ENCODE results near the gene CNTNAP2.

The CNTNAP2 gene

GRCh38 chr7:148104136-148104716, 1987.6 kb downstream of the CNTNAP2 start:
- DNase-seq (ENCODE audit: low read depth) = no peak

- no peak for DNase-seq (ENCODE audit: low read depth)
Observed at GRCh38 chr7:148104924-148105323, 1988.3 kb downstream of the CNTNAP2 start.

- DNase-seq (ENCODE audit: low read depth) = no peak
Observed at GRCh38 chr7:148105853-148106252, 1989.3 kb downstream of the CNTNAP2 start.

- no peak for DNase-seq (ENCODE audit: low read depth)
Observed at GRCh38 chr7:148107443-148108127, 1991.0 kb downstream of the CNTNAP2 start.

- DNase-seq (ENCODE audit: low read depth) = no peak
Observed at GRCh38 chr7:148108381-148108780, 1991.8 kb downstream of the CNTNAP2 start.

- DNase-seq (ENCODE audit: low read depth) = no peak
Observed at GRCh38 chr7:148110097-148110868, 1993.7 kb downstream of the CNTNAP2 start.

GRCh38 chr7:148114804-148115203, 1998.2 kb downstream of the CNTNAP2 start:
- no peak for DNase-seq (ENCODE audit: low read depth)

GRCh38 chr7:148115308-148115707, 1998.7 kb downstream of the CNTNAP2 start:
- no peak for DNase-seq (ENCODE audit: low read depth)

- no peak for DNase-seq (ENCODE audit: low read depth)
Observed at GRCh38 chr7:148116195-148116594, 1999.6 kb downstream of the CNTNAP2 start.

GRCh38 chr7:148116829-148117403, 2000.3 kb downstream of the CNTNAP2 start:
- DNase-seq (ENCODE audit: low read depth) = no peak

GRCh38 chr7:148118371-148118770, 2001.8 kb downstream of the CNTNAP2 start:
- no peak for DNase-seq (ENCODE audit: low read depth)

- DNase-seq (ENCODE audit: low read depth) = no peak
Observed at GRCh38 chr7:148121401-148121800, 2004.8 kb downstream of the CNTNAP2 start.

GRCh38 chr7:148121847-148122246, 2005.2 kb downstream of the CNTNAP2 start:
- no peak for DNase-seq (ENCODE audit: low read depth)

GRCh38 chr7:148124477-148124876, 2007.9 kb downstream of the CNTNAP2 start:
- no peak for DNase-seq (ENCODE audit: low read depth)

GRCh38 chr7:148127374-148127773, 2010.8 kb downstream of the CNTNAP2 start:
- no peak for DNase-seq (ENCODE audit: low read depth)

GRCh38 chr7:148129023-148129422, 2012.4 kb downstream of the CNTNAP2 start:
- DNase-seq (ENCODE audit: low read depth) = no peak

GRCh38 chr7:148135116-148135515, 2018.5 kb downstream of the CNTNAP2 start:
- no peak for DNase-seq (ENCODE audit: low read depth)

GRCh38 chr7:148135997-148136396, 2019.4 kb downstream of the CNTNAP2 start:
- DNase-seq (ENCODE audit: low read depth) = no peak

- no peak for DNase-seq (ENCODE audit: low read depth)
Observed at GRCh38 chr7:148142660-148143248, 2026.2 kb downstream of the CNTNAP2 start.

- DNase-seq (ENCODE audit: low read depth) = no peak
Observed at GRCh38 chr7:148144827-148145226, 2028.2 kb downstream of the CNTNAP2 start.

- no peak for DNase-seq (ENCODE audit: low read depth)
Observed at GRCh38 chr7:148146346-148146745, 2029.7 kb downstream of the CNTNAP2 start.

GRCh38 chr7:148147438-148147837, 2030.8 kb downstream of the CNTNAP2 start:
- DNase-seq (ENCODE audit: low read depth) = no peak
